MM.1S (cell line): Measurements from ENCODE around the gene ENHO.

Experiments used
- DNase-seq: peaks from one replicate; pipeline ENCODE4 v3.0.0-alpha.2; 2015
- H2AFZ ChIP-seq: fragments of 300-600 bp; sonication (generic); 2 replicates; pipeline ENCODE4 v1.6.0; 2016; ENCODE audit warnings: antibody characterized with exemption, low read length
- H3F3A ChIP-seq: fragments of 300-600 bp; sonication (generic); 2 replicates; pipeline ENCODE4 v1.6.1; 2016; ENCODE audit warnings: mild to moderate bottlenecking, antibody characterized with exemption, low read length, moderate library complexity, mixed read lengths; ENCODE audit not compliant: insufficient read depth
- H3K27ac ChIP-seq: fragments of 300-600 bp; sonication (generic); 2 replicates; pipeline ENCODE4 v1.5.1; 2016; ENCODE audit warnings: mild to moderate bottlenecking, low read length
- H3K27me3 ChIP-seq: fragments of 300-600 bp; sonication (generic); replicated peaks from 2 replicates; pipeline ENCODE4 v1.6.0; 2016; ENCODE audit warnings: low read length; ENCODE audit not compliant: insufficient read depth
- H3K36me3 ChIP-seq: fragments of 300-600 bp; sonication (generic); replicated peaks from 2 replicates; pipeline ENCODE4 v1.6.1; 2016; ENCODE audit warnings: mild to moderate bottlenecking, low read length, mixed read lengths; ENCODE audit not compliant: insufficient read depth
- H3K4me1 ChIP-seq: fragments of 300-600 bp; sonication (generic); 2 replicates; pipeline ENCODE4 v1.6.1; 2016; ENCODE audit warnings: low read length, mixed read lengths
- H3K4me2 ChIP-seq: fragments of 300-600 bp; sonication (generic); 2 replicates; pipeline ENCODE4 v1.6.0; 2016; ENCODE audit warnings: low read depth, low read length
- H3K4me3 ChIP-seq: fragments of 300-600 bp; sonication (generic); 2 replicates; pipeline ENCODE4 v1.5.1; 2016; ENCODE audit warnings: low read length, mixed read lengths
- H3K79me2 ChIP-seq: fragments of 300-600 bp; sonication (generic); 2 replicates; pipeline ENCODE4 v1.6.1; 2016; ENCODE audit warnings: mixed run types, low read length, mixed read lengths
- H3K9ac ChIP-seq: fragments of 300-600 bp; sonication (generic); 2 replicates; pipeline ENCODE4 v1.6.1; 2016; ENCODE audit warnings: low read length, mixed read lengths
- H3K9me2 ChIP-seq: fragments of 300-600 bp; sonication (generic); replicated peaks from 2 replicates; pipeline ENCODE4 v1.6.1; 2016; ENCODE audit warnings: mild to moderate bottlenecking, low read length, mixed read lengths; ENCODE audit not compliant: insufficient read depth
- H3K9me3 ChIP-seq: fragments of 300-600 bp; sonication (generic); replicated peaks from 2 replicates; pipeline ENCODE4 v1.6.1; 2016; ENCODE audit warnings: mild to moderate bottlenecking, low read length, mixed read lengths; ENCODE audit not compliant: insufficient read depth
- H4K20me1 ChIP-seq: fragments of 300-600 bp; sonication (generic); 2 replicates; pipeline ENCODE4 v1.6.1; 2016; ENCODE audit warnings: mild to moderate bottlenecking, low read length, moderate library complexity, mixed read lengths; ENCODE audit not compliant: insufficient read depth
- CTCF ChIP-seq: fragments of 300-600 bp; sonication (generic); IDR thresholded peaks from 2 replicates; pipeline ENCODE4 v1.5.1; 2016; ENCODE audit warnings: antibody characterized with exemption, low read length, mixed read lengths
- EZH2 ChIP-seq: fragments of 300-600 bp; sonication (generic); optimal IDR thresholded peaks from 2 replicates; pipeline ENCODE3; 2017; ENCODE audit warnings: low read depth, mild to moderate bottlenecking, antibody characterized with exemption, low read length, mixed read lengths
- EZH2phosphoT487 ChIP-seq: fragments of 300-600 bp; sonication (generic); IDR thresholded peaks from 2 replicates; pipeline ENCODE4 v1.6.1; 2018; ENCODE audit warnings: antibody characterized with exemption, low read length

Gene ENHO

DNA sequence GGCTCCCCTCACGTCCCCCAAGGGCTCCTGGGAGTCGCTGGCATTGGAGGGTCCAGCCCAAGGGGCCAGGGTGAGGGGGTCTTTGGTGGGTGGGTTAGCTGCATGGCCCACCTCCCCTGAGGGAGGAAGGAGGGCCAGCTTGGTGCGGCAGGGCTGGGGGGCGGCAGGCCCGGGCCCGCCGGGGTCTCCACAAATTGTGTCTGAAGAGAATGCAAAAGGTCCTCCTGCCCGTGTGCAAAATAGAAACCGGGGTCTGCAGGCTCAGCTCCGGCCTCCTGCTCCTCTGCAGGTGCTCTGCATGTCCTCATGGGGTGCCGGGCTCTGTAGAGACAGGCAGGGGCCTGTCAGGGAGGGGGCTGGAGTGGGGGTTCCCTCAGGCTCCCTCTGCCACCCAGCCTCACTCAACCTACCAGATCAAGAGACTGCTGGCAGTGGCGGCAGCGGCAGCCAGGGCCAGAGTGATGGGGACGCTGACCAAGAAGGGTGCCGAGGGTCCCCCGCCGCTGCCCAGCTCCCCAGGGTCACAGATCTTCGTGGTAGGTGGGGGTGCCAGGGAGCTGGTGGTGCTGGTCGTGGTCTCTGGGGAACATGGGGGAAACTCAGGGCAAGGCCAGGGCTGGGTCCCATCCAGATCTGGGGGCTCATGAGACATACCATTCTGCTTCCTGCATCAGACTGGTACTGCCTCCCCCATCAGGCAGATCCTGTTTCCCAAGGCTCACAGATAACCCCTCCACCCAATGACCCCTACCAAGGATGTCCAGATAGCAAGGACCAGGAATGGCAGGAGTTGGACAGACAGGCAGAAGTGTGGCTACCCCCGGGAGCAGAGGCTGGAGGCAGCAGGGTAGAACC, 29.2 kb upstream of the ENHO start:
- Histone ChIP-seq H2AFZ (no peak overlapping the region), H3F3A (no peaks in the 10 kb centered on the region), H3K27ac (no peak overlapping the region), H3K4me1 (no peaks in the 10 kb centered on the region), H3K9me2 (no peaks in the 10 kb centered on the region), H3K9me3 (no peaks in the 10 kb centered on the region), H3K79me2 (no peaks in the 10 kb centered on the region), H3K27me3 (peaks cover 77% of the 10 kb centered on the region), H3K36me3 (no peaks in the 10 kb centered on the region), H4K20me1 (no peaks in the 10 kb centered on the region), H3K4me2 (no peak overlapping the region), H3K9ac (no peak overlapping the region), H3K4me3 (no peak overlapping the region)
- no peak for TF ChIP-seq EZH2
- no peak for TF ChIP-seq EZH2phosphoT487
- TF ChIP-seq CTCF, result no peak
- no peak for DNase-seq

GRCh38 chr9:34550681-34551270, 28.0 kb upstream of the ENHO start:
- H2AFZ ChIP-seq, result no peak overlapping the region
- H3K9ac ChIP-seq, result no peak overlapping the region
- no peaks in the 10 kb centered on the region for H3K9me3 ChIP-seq
- DNase-seq, result no peak
- TF ChIP-seq EZH2phosphoT487, result no peak
- no peak for TF ChIP-seq CTCF
- no peak for TF ChIP-seq EZH2
- H3K27me3 ChIP-seq, result peaks cover 66% of the 10 kb centered on the region
- no peaks in the 10 kb centered on the region for H3K36me3 ChIP-seq
- no peaks in the 10 kb centered on the region for H3K4me1 ChIP-seq
- H3K4me3 ChIP-seq, result no peak overlapping the region
- no peaks in the 10 kb centered on the region for H3F3A ChIP-seq
- H3K4me2 ChIP-seq, result no peak overlapping the region
- H4K20me1 ChIP-seq, result no peaks in the 10 kb centered on the region
- no peak overlapping the region for H3K27ac ChIP-seq
- H3K79me2 ChIP-seq, result no peaks in the 10 kb centered on the region
- no peaks in the 10 kb centered on the region for H3K9me2 ChIP-seq

GRCh38 chr9:34550016-34550680, 27.4 kb upstream of the ENHO start:
- no peak overlapping the region for H2AFZ ChIP-seq
- no peaks in the 10 kb centered on the region for H3K4me1 ChIP-seq
- no peak overlapping the region for H3K4me3 ChIP-seq
- H3K9me3 ChIP-seq, result no peaks in the 10 kb centered on the region
- DNase-seq, result no peak
- no peaks in the 10 kb centered on the region for H3K79me2 ChIP-seq
- TF ChIP-seq EZH2 (no peak), EZH2phosphoT487 (no peak), CTCF (no peak)
- H3K27ac ChIP-seq, result no peak overlapping the region
- H3K36me3 ChIP-seq, result no peaks in the 10 kb centered on the region
- H4K20me1 ChIP-seq, result no peaks in the 10 kb centered on the region
- no peak overlapping the region for H3K9ac ChIP-seq
- H3K27me3 ChIP-seq, result peaks cover 60% of the 10 kb centered on the region
- H3F3A ChIP-seq, result no peaks in the 10 kb centered on the region
- H3K9me2 ChIP-seq, result no peaks in the 10 kb centered on the region
- no peak overlapping the region for H3K4me2 ChIP-seq
